HG03060 (cell line): ENCODE results near the gene PLCB2.

Experiments used
- ATAC-seq: cut with Tn5 transposase; IDR thresholded peaks from one replicate; pipeline ENCODE4 v1.9.1; 2021; ENCODE audit warnings: low read depth, moderate number of reproducible peaks; ENCODE audit not compliant: unreplicated experiment

The PLCB2 gene, protein sequence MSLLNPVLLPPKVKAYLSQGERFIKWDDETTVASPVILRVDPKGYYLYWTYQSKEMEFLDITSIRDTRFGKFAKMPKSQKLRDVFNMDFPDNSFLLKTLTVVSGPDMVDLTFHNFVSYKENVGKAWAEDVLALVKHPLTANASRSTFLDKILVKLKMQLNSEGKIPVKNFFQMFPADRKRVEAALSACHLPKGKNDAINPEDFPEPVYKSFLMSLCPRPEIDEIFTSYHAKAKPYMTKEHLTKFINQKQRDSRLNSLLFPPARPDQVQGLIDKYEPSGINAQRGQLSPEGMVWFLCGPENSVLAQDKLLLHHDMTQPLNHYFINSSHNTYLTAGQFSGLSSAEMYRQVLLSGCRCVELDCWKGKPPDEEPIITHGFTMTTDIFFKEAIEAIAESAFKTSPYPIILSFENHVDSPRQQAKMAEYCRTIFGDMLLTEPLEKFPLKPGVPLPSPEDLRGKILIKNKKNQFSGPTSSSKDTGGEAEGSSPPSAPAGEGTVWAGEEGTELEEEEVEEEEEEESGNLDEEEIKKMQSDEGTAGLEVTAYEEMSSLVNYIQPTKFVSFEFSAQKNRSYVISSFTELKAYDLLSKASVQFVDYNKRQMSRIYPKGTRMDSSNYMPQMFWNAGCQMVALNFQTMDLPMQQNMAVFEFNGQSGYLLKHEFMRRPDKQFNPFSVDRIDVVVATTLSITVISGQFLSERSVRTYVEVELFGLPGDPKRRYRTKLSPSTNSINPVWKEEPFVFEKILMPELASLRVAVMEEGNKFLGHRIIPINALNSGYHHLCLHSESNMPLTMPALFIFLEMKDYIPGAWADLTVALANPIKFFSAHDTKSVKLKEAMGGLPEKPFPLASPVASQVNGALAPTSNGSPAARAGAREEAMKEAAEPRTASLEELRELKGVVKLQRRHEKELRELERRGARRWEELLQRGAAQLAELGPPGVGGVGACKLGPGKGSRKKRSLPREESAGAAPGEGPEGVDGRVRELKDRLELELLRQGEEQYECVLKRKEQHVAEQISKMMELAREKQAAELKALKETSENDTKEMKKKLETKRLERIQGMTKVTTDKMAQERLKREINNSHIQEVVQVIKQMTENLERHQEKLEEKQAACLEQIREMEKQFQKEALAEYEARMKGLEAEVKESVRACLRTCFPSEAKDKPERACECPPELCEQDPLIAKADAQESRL

DNA sequence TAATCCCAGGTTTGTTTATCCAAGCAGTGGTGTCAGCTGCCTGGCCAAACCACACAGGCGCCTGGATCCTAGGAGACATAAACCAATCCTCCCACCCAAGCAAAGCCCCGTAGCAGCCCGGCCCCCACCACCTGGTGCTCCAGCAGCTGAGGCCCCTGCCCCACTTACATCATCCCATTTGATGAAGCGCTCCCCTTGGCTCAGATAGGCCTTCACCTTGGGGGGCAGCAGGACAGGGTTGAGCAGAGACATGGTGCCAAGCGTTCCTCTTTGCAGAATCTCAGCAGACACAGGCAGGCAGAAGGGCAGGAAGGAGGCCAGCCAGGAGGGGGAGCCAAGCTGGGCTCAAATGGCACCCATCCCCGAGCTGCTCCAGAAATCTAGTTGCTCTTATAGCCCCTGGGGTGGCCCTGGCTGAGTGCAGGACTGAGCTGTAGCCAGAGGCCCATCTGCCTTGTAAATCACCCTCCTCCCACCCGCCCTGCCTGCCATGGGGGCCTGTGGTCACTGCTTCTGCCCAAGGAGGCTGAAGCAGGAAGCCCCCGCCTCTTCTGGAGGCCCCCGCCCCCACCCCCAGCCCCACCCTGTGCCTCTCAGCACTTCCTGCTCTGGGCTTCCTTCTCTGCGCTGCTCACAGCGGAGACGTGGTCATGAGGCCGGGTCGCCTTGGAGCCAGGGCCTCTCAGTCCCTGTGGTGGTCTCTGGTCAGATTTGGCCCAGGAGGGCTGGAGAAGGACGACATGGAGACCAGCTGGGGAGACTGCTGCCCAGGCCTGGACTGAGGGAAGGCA, at the start of gene PLCB2:
Gene PLCB2 (minus strand): TSS at position 515 of the 791 bp plus-strand sequence. CDS start 263 bp downstream, at position 252.
- ATAC-seq = no peak

DNA sequence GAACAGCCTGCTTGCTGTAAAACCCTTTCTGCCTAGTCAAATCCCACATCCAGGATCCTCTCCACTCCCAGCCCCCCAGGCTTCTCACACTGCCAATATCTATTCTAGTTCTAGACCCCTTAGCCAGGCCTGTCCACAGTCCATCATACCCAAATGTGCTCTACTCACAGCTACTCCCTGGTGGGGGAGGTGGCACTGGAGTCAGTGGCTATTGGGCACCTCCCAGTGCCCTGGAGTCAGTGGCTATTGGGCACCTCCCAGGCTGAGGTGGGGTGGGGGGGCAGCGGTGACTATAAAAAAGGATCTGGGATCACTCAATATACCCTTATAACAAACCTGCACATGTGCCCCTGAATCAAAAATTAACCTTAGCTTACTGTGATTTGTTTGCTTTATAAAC, 49.5 kb upstream of the PLCB2 start:
- ATAC-seq = no peak

DNA sequence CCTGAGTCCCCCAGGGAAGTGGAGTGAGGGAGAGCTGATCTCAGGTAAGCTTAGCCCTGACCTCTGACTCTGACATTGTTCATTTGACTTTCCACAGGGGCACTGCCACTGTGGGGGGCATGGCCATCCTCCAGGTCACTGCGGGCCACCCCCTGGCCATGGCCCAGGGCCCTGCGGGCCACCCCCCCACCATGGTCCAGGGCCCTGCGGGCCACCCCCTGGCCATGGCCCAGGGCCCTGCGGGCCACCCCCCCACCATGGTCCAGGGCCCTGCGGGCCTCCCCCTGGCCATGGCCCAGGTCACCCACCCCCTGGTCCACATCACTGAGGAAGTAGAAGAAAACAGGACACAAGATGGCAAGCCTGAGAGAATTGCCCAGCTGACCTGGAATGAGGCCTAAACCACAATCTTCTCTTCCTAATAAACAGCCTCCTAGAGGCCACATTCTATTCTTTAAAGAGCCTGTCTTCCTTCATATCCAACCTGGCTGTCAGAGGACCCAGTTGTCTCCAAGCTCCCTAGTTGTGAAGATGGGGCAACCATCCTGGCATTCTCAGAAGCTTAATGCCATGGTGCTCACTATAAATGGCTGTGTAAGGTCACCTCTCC, 48.3 kb upstream of the PLCB2 start:
- no peak for ATAC-seq

DNA sequence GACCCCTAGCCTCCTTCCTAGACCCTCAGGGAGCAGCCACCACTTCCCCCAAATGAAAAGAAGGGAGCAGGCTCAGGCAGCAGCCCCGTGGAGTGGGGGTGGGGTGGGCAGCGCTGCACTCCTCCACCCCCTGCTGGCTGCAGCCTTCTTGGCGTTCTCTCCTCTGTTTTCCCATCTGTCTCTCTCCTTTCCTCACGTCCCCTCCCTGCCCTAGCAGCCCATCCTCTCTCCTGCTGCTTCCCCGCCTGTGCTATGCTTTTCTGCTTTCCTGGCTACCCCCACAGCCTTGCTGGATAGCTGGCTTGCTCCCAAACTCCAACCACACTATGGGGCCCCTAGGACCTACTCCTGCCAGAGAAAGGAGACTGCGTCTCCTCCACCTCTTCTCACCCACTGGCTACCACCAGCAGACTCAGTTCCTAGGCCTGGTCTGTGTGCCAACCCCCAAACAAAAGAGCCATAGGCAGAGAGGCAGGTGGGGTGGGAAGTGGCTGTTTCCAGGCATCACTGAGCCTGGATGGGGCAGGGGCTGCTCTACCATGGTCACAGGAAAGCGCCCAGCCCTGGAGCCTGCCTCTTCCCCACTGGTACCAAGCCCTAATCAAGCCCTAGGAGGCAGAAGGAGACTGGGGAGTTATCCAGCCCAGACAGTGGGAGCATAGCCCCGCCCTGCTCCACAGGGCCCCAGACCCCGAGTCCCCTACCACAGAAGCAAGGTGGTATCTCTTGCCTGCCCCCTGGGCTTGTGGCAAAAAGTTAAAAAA, 46.9 kb upstream of the PLCB2 start:
- ATAC-seq = no peak

DNA sequence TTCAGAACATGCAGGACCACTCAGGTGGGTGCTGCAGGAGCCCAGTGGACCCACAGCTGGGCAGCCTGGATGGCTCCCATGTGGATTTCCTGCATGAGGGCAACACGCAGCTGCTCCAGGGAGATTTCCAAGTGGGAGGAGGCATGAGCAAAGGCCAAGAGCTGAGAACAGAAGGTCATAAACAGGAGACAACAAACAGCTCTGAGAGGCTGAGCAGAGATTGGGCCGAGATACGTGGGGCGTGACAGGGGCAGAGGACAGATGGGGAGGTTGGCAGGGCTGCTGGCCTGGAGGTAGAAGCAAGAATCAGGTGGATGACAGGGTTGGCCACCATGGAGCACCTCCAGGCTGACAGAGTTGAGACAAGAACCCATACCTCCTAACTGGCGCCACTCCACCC, 46.0 kb upstream of the PLCB2 start:
- ATAC-seq = no peak

DNA sequence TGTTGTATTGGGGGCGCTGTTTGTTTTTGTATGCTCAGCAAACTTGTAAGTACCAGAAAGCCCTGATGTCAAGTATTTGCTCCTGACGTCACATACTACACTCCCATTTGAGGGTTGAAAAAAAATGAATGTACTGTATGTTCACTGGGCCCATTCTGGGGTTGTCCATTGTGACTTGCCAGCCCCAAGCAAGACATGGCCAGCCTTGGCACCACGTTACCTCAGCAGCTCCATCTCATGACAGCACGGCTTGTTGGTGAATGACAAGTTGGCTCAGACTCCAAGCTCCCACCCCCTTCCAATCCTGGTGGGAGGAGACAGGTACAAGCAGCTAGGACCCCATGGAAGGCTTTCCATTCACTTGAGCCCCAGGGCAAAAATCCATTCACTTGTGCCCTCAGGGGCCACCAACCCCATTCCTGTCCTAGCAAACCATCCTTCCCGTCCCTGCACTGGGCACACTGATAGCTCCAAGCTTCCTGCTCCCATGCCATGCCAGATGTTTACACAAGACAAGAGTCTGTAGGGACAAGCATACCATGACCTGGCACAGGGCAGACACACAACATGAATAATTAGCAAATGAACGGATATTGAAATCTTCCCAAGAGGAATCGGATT, 44.7 kb upstream of the PLCB2 start:
- no peak for ATAC-seq

DNA sequence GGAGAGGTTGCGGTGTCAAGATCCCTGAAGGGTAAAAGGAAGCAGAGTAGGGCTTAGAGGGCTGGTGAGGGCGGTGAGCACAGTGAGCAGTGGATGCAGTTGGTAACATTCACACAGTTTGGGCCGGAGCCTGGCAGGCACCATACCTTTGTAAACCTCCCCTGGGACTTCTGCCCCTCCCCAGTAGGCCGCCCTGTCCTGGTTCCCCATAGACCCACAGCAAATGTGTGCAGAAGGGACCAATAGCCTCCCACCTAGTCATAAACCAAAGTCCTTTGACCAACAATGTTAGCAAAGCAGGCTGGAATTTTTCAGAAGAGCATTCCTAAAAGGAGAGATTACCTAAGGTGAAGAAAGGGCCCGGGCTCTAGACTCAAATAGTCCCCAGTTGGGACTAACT, 41.4 kb upstream of the PLCB2 start:
- no peak for ATAC-seq

DNA sequence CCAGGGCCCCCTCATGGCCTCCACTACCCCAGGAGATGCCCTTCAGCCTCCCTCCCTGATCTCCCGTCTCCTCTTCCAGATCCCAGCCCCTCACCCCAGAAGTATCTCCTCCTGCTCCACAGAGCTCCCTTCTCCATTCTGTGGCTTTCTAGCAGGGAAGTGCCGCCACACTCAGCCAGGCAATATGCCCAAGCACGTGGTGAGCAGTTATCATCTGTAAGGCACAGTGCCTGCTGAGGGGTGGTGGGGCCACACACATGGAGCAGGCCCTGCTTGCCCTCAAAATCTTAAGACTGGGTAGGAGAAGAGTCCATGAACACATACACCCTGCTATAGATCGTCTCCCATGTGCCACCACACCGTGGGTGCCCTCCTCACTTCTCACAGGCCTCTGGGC, 40.7 kb upstream of the PLCB2 start:
- no peak for ATAC-seq

DNA sequence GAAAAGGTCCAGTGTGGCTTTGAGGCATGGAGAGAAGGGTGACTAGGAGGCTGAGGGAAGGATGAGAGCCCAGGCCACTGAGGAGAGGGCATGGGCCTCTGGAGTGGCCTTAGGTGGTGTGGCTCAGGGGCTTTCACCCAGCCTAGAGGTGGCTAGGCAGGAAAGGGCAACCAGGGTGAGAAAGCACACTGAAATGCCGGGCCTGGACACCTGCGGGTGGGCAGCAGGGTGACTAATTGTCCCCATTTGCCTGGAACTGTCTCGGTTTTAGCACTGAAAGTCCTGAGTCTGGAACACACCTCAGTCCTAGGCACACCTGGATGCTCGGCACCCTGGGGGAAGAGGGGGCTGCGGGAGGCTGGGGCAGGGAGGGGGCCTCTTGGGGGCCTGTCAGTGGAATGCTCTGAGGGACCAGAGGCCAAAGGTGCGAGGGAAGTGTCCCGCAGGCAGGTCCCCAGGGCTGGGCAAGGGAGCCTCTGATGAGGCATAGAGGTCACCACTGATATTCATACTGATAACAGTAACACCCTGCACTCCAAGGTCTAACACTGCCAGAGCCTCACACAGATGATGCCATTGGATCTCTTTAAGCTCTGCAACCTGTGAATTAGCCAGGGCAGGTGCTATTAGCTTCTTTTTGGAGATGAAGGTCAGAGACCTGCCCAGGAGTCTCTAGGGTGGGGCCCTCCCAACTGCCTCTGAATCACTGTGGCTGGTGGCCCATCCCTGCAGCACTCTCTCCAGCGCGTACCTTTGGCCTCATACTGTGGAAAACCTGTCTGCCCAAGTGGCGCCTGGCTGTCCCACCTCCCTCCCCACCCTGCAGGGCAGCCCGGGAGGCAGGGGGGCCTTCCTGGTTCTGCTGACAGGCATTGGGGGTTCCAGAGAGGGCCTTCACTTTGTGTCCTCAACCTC, 40.1 kb upstream of the PLCB2 start:
- ATAC-seq = no peak

DNA sequence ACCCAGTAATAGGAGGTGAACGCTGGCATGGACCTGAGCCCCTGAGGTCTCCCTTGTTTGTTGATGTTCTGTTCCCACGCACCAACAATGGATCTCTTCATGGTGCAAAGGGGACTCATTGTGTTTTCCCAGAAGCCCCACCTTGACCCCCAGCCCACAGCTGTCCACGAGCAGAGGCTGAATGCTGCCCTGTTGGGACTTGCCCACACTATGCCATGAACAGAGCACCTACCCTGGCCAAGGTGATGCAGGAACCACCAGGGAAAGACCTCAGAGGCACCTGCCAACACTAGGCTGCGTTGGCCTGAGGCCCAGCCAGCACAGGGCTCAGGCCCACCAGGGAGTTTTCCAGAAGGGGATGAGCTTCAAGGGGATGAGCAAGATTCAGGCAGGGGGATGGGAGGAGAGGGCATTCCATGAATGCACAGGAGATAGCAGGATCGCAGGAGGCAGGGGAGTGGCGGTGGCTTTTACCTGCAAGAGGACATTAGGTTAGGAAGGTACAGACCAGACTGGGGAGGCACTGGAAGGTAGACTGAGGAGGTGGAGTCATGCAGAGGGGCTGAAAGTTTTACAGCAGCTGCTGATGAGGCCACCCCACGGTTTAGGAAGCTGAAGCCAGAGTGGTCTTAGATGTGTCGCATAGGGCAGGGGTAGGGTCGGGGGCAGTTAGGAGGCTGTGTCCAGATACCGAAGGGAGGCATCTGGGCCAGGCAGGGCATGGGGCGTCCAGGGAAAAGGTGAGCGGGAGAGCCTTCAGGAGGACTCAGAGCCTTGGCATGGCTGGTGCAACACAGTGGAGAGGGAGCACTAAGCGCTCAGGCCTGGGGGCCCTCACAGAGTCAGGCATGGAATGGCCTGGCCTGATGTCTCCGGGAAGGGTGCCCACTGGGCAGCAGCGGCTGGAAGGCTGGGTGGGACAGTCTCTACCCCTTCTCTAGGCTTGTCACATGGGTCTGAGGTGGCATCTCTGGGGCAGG, 39.1 kb upstream of the PLCB2 start:
- ATAC-seq = no peak

DNA sequence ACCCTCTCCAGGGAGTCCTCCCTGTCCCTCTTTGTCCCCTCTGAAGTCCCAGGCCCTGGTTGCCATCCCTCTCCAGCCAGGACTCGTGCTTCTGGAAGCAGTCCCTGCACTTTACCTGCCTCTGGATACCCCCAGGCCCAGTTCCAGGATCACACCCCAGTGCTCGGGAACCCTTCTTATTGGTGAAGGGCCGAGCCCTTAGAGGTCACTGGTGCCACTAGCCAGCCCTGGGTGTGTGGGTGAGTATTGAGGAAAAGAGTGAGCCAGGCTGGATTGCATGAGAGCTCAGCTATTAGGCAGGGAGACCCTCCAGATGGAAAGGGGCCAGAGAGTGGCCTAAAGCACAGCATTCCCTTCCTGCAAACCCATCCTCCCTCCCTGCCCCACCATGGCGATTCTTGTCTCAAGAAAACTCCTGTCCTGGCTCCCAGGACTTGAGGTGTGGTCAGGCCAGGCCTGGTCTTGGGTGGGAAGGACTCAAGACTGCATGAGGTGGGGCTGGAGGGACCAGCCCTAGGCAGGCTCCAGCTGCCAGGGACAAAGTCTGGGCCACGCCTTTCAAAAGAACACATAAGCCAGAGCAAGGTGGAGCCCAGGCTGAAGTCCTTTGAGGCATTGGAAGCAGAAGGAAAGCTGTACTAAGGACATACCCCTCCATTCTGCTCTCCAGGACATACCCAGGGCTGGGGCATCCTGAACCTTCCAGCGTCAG, 38.3 kb upstream of the PLCB2 start:
- ATAC-seq = no peak

DNA sequence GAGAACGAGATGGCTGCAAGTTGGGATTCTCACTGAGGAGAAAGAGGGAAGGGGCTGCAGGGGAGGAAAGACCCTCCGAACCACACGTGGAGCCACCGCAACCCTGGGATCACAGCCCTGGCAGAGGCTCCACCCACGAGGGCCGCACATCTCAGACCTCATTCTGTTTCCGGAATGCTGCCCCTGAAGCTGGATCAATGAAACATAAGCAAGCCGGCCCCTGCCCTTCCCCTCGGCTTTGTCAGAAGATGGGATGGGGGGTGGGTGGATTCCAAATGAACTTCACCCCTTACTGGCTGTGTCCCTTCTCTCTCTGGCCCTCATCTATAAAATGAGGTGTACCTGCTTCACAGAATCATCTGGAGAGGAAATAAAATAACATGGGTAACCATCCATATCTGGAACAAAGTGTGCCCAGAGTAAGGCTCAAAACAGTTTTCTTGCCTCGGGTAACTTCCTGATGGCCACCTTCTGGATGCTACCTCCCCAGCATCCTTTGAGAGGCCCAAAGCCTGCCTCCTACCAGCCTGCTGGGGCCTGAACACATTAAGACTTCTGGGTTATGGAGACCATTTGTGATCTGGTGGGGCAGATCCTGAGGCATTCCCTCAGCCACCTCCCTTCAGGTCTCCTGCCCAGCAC, 37.6 kb upstream of the PLCB2 start:
- no peak for ATAC-seq

DNA sequence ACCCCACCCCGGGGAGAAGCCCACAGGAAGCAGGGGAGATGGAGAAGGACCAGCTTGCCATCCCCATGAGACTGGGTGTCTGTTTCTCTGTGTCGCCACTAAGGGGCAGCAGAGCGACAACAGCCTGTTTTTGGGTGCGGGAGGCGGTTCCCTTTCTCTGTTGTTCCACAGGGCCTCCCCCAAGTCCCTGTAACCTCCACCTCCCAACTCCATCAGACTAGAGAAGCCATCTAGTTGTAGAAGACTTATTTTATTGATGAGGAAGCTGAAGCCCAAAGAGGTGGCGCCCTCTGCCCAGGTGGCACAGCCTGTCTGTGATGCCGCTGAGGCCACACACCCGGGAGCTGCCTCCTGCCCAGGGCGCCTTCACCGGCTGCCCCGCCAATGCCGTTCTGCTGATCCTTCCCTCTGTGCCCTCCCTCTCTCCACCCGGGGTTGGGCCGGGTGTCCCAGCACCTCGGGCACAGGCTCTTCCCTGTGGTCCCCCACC, 36.9 kb upstream of the PLCB2 start:
- ATAC-seq = no peak

DNA sequence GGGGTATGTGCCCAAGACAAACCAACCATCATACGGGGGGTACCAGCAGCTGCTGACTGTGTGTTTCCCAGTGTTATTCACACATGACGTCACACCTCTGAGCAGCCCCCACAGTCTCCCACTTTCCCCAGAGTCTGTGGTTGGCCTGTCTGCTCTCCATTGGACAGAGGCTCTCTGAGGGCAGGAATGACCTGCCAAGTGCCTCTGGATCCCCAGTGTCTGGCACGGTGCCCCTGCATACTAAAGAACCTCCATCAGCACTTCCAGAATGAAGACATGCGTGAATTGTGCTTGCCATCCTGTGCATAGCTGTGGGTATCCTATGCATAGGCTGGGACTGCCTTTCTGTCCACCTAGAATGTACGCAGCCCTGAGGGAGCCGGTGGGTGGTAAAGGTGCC, 36.5 kb upstream of the PLCB2 start:
- ATAC-seq = no peak

DNA sequence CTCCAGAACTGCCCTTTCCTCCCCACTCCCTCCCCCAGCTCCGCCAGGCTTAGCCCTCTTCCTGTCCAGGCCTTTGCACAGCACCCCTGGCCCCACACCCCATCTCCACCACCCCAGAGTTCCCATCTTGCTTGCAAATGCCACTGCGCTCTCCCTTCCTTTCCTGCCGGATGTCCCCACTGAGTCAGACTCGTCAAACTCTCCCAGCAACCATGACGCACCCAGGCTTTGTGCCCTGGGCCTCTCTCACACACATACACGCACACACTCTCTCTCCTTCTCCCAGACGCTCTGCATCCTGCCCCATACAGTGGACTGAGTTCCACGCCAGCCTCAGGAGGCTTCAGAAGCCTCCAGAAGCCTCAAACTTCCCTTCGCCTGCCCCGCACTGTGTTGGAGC, 35.8 kb upstream of the PLCB2 start:
- ATAC-seq = no peak
